GM15510 (cell line): ENCODE measurements around the gene POU2F2.

Experiments
- POLR2A ChIP-seq: IDR thresholded peaks from 3 replicates; pipeline ENCODE4 v1.6.1; 2011; ENCODE audit warnings: borderline replicate concordance; ENCODE audit not compliant: insufficient read length; ENCODE audit errors: extremely low read depth

Gene POU2F2

DNA sequence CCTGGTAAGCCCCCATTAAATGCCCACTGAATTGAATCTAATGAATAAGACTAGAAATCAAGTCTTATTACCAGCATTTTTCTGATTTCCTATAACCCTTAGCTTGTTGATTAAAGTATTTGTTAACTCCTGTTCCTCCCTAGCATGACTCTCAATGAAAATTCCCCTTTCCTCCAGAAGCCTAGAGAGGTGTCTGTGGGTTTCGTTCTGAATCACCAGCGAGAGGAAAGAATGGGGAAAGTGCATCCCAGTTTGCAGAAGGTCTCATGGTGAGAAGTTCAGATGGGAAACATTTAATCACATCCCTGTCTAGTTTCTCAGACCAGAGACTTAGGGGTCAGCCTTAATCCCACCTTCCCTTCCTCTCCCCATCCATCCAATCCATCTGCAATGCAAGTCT lies 26.9 kb downstream of the POU2F2 start:
- no peak for TF ChIP-seq POLR2A

DNA sequence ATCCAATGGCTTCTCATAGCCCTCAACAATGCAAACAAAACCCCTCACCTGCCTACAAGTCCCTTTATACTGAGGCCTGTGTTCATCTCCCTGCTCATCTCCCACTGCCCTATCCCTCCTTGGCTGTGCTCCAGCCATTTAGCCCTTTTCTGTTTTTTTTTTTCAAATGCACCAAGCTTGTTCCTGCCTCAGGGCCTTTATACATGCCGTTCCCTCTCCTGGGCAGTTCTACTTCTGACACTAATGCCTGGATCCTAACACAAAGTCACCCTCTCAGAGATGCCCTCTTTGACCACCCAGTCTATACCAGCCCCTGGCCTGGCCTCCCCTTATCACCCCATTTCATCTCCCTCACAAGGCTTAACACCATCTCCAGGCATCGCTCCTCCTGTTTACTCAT lies 29.4 kb downstream of the POU2F2 start:
- TF ChIP-seq POLR2A: no peak

DNA sequence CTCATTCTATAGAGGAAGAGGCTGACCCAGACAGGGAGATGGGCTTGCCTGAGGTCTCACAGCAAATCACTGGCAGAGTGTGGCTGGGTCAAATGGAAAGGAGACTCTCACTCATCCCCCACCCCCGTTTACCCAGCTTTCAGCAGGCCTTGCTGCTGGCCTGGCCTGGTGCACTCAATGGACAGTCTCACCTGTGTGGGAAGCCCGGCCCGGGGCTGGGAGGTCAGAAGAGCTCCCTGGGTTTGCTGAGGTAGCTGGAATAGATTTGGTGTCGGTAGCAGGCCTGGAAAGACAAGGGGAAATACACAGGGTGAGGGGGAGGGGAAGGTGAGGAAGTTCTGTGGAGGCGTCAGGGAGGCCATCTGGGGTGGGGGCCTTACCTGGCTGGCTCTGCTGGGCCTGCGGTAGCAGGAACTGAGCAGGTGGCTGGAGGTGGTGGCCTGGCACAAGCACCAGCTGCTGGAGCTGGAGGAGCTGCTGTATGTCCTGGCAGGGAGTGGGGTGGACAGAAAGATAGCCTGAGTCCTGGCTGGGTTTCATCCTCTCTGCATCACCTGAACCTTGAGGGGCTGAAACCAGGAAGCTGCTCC lies 32.8 kb downstream of the POU2F2 start:
- no peak for TF ChIP-seq POLR2A

DNA sequence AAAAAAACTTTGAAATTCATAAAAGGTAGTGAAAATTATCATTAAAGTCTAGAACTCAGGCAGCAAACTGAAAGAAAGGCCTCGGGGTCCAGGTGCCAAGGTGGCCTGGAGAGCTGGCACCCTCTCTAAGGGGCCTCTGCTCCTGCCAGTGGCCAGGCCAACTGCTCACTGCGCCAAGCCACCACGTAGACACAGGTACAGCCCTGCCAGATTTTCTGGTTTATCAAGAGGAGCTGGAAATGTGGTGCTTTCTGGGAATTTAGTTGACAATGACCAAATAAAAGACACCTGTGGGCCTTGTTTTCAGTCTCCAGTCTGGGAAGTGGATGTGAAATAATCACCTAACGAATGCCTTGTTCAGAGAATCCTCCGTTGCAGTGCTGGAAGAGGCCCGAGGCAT lies 33.5 kb downstream of the POU2F2 start:
- no peak for TF ChIP-seq POLR2A

DNA sequence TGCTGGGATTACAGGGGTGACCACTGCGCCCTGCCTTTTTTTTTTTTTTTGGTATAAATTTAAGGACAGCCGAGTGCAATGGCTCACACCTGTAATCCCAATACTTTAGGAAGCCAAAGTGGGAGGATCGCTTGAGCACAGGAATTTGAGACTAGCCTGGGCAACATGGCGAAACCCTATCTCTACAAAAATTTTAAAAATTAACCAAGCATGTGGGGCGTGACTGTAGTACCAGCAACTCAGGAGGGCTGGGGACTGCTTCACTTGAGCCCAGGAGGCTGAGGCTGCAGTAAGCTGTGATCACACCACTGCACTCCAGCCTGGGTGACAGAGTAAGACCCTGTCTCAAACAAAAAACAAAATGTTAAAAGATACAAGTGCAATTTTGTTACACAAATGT lies 34.8 kb downstream of the POU2F2 start:
- no peak for TF ChIP-seq POLR2A

DNA sequence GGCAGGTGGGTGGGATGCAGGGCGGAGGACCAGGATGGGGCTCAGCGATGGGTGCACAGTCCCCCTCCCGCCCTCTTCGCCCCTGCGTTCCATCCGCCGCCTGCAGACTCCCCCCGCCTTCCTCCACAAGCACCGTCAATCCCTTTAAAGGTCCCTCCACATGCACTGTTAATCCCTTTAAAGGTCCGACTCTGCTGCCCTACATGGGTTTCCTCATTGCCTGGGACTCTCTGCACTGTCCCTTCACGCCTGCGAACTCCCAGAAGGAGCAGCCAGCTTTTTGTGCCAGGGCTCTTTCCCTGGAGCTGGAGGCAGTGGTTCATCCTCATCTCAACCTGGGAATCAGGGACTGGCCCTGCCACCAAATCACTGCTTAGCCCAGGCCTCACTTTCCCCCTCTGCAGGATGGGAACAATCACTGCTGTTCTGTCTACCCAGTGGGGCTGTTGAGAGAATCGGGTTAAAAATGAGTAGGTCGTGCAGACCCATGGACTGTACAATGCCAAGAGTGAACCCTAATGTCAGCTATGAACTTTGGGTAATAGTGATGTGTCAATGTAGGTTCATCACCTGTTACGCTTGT lies 35.9 kb downstream of the POU2F2 start:
- TF ChIP-seq POLR2A: no peak

DNA sequence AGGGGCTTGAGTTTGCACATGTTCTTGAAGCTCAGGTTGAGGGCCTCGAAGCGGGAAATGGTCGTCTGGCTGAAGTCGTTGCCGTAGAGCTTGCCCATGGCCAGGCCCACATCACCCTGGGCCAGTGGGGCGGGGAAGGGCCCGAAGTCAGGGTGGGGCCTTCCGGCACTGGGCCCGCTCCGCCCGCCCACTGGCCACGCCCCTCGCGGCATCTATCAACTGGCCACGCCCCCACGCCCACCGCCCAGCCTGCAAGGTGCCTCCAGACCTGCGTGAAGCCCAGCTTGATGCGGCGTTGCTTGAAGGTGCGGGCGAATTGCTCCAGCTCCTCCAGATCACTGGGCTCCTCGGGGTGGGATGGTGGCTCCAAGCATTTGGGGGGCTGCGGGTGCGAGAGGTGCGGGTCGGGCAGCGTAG lies 36.4 kb downstream of the POU2F2 start:
- no peak for TF ChIP-seq POLR2A

DNA sequence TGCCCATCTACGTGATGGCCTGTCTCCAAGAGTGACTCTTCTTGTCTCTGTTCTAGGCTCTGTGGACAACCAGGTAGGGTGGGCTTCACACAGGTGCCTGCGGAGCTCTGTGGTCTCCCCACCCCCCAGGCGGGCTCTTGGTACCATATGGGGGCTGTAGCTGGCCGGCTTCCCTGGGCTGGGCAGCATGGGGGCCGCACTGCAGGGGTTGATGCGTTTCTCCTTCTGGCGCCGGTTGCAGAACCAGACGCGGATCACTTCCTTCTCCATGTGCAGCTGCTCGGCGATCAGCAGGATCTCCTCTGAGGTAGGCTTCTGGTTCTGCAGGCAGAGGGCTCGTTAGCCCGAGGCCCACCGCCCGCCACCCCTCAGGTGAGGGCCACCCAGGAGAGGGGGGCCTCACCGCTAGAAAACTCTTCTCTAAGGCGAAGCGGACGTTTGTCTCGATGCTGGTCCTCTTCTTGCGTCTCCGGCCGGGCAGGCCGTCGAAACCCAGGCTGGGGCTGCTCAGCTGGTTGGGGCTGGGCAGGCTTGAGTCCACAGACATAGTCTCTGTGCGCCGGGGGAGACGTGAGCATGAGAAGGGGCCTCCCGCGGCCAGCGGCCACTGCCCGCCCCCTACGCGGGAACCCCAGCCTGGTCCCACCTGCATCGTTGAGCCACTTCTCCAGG lies 37.0 kb downstream of the POU2F2 start:
- no peak for TF ChIP-seq POLR2A

DNA sequence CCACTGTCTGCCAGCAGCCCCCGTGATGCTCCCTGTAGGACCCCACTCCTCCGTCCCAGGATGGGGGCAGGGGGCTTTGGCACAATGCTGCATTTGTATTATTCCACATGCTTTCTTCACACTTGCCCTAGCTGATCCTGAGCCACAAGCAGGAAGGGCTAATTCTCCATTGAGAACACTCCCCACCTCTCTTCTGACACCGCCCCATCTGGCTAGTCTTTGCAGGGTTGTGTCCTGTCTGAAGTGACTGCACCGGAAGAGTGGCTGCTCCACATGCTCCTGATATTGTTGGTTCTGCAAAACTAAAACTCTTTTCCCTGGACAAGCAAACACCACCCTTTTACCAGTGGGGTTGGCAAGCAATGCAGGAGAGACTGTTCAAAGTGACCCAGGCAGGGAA lies 38.3 kb downstream of the POU2F2 start:
- no peak for TF ChIP-seq POLR2A

DNA sequence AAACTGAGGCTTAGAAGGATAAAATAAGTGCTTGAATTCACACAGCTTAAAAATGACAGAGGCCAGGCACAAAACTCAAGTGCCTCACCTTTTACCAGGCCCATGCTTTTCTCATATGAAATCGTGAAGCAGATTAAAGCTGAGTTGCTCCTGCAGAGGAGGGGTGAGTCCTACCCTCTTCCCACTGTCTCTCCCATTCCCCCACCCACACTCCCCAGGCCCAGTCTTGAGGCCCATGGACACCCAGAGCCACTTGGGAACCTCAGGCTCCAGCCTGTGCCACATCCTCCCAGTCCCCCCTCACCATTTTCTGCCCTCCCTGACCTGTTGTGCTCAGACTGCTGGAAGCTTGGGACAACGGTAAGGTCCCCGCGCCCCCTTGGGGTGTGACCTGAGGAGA lies 38.7 kb downstream of the POU2F2 start:
- no peak for TF ChIP-seq POLR2A

DNA sequence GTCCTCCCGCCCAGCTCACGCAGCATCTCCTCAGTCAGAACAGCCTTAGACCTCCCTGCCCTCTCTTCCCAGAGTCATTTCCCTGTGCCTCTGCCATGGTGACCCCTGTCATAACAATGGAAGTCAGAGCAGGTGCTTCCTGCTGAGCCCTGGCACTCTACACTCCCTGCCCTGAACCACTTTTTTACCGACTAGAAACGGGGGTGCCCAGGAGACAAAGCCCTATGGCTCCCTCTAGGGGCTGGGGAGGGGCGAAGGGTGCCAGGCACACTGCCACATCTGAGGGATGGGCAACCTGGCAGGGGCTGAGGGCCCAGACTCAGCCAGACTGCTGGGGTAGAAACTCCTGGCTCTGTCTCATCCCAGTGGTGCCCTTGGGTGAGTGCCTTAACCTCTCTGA lies 39.9 kb downstream of the POU2F2 start:
- no peak for TF ChIP-seq POLR2A

DNA sequence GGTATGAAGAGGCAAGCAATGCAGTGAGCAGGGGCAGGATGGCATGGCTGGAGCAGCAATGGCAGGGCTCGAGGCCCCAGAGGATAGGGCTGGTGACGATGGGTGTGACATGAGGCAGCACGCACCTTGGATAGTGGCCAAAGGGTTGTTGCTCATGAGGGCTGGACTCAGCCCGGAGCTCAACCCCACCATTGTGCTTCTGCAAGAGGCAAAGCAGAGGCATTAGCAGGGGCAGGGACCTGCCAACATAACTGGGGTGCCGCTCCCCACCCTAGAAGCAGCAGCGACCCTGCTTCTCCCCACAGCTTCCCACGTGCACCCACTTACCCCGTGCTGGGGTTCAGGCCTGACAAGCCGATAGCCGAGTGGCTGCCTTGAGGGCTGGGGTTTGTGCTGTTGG lies 40.5 kb downstream of the POU2F2 start:
- TF ChIP-seq POLR2A: no peak

DNA sequence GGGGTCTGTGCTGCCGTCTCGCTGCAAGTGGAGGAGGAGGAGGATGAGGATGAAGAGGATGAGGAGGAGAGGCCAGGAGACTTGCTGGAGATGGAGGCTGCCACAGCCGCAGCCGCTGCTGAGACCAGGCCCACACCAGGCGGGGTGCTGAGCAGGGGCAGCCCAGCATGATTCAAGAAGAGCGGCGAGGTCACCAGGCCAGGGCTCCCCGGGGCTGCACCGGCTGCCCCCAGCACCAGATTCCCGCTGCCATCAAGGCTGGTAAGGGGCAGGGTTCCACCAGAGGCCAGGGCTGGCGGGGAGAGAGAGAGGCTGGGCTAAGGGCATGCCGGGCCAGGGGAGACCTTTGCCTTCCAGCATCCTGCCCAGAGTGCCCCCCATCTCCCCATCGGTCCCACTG lies 40.9 kb downstream of the POU2F2 start:
- no peak for TF ChIP-seq POLR2A

DNA sequence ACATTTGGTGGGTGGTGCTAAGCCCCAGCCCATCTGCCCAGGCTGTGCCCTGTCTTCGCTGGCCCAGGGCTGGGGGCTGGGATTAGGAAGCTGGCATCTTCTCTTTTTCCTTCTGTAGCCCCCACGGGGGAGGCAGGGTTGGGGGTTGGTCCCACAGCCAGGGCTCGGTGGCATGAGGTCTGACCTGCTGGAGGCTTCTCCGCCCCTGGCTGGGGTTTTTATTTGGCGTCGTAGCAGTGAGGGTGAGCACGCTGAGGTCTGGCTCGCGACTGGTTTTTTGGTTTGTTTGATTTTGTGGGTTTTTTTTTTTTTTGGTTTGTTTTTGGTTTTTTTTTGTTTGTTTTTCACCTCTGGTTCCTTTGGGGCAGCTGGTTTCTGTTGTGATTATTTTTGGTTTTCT lies 41.6 kb downstream of the POU2F2 start:
- no peak for TF ChIP-seq POLR2A

DNA sequence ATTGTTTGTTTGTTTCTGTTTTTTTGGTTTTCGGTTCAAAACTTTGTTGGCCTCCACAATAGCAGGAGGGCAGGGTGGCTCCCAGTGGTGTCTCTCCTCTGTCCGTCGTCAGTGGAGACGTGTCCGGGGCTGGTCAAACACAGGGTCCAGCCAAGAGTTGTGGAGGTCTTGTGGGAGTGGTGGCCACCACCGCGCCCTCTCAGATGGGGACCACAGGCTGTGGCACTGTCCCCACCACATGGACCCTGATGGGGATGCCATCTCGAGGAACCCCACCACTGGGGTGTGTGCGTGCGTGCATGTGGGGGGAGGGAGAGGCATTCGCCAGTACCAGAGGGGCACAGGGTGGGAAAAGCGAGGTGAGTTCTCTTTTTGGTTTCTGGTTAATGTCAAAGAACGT lies 42.5 kb downstream of the POU2F2 start:
- no peak for TF ChIP-seq POLR2A

DNA sequence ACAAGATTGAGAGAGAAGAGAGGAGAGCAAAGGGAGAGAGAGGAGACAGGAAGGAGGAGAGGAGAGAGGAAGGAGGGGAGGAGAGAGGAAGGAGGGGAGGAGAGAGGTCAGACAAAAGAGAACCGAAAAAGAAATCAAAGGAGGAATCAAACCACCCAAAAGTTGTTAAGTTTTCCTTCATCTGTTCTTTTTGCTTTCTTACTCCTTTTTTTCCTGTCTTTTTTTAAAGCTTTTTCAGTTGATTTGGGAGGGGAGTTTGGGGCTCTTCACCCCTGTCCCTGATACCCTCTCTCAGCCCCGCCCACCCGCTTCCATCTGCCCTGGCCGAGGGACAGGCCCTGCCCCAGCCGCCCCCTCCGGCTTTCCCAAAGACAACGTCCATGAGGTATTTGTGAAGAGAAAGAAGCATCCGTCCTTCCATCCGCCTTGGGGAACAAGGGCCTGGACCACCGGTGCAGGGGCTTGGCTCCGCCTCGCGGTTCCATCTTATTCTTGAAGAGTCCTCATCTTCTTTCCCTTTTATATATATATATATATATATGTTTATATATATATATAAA lies 43.0 kb downstream of the POU2F2 start:
- TF ChIP-seq POLR2A: no peak
